Bronchial epithelial cell (primary cell): ENCODE results near the gene PLCG2. TPM values are rescaled to one million over a fixed set of nuclear protein-coding genes. Genes with fewer than 3 reads are reported as not detected.

Experiments
- DNase-seq: peaks from one replicate; pipeline ENCODE4 v3.0.0-alpha.2; 2010; ENCODE audit warnings: low read depth
- FAIRE-seq: peaks from 2 replicates; lab custom pipeline; 2011; peaks lifted over from hg19 to GRCh38; lab: Jason Lieb, UNC
- H3K27me3 ChIP-seq: 2 replicates; pipeline ENCODE4 v1.5.1; 2011; ENCODE audit warnings: low read length; ENCODE audit not compliant: control insufficient read depth, insufficient read depth
- H3K36me3 ChIP-seq: 2 replicates; pipeline ENCODE4 v1.5.1; 2011; ENCODE audit warnings: low read length; ENCODE audit not compliant: control insufficient read depth, insufficient read depth
- H3K4me3 ChIP-seq: 2 replicates; pipeline ENCODE4 v1.5.1; 2011; ENCODE audit warnings: mild to moderate bottlenecking, low read depth, low read length, control low read depth
- CTCF ChIP-seq: IDR thresholded peaks from 2 replicates; pipeline ENCODE4 v1.5.1; 2011; ENCODE audit warnings: mild to moderate bottlenecking, moderate library complexity, low read length, control low read depth, inconsistent platforms; ENCODE audit not compliant: insufficient read depth, severe bottlenecking
- total RNA-seq: library from RNA; depleted of rRNA; stranded (reverse); fragments of >200 nt; gene quantifications from 2 replicates; pipeline ENCODE4 v1.2.1, GENCODE V29; 2014

PLCG2 gene
- total RNA-seq, 1 donor from 2014 or later, result 1.8 TPM

- Histone ChIP-seq H3K36me3 (no peaks in the 10 kb centered on the region), H3K27me3 (no peaks in the 10 kb centered on the region), H3K4me3 (no peak overlapping the region)
- DNase-seq (no peak), FAIRE-seq (no peak)
- TF ChIP-seq CTCF, result no peak
Observed at GRCh38 chr16:81951564-81951963, 172.5 kb downstream of the PLCG2 start.

GRCh38 chr16:81956213-81956948, 177.3 kb downstream of the PLCG2 start:
- no peak for TF ChIP-seq CTCF
- no peak for FAIRE-seq
- H3K36me3 ChIP-seq, result no peaks in the 10 kb centered on the region
- H3K27me3 ChIP-seq, result no peaks in the 10 kb centered on the region
- H3K4me3 ChIP-seq, result no peak overlapping the region
- peak; percentile 64 for DNase-seq

GRCh38 chr16:81964808-81965207, 185.7 kb downstream of the PLCG2 start:
- Histone ChIP-seq H3K27me3 (no peaks in the 10 kb centered on the region), H3K36me3 (no peaks in the 10 kb centered on the region), H3K4me3 (no peak overlapping the region)
- TF ChIP-seq CTCF, result no peak
- DNase-seq (no peak), FAIRE-seq (no peak)

- TF ChIP-seq CTCF, result no peak
- FAIRE-seq, result no peak
- Histone ChIP-seq H3K4me3 (no peak overlapping the region), H3K27me3 (no peaks in the 10 kb centered on the region), H3K36me3 (no peaks in the 10 kb centered on the region)
- no peak for DNase-seq
Observed at GRCh38 chr16:81967358-81967757, 188.3 kb downstream of the PLCG2 start.

DNA sequence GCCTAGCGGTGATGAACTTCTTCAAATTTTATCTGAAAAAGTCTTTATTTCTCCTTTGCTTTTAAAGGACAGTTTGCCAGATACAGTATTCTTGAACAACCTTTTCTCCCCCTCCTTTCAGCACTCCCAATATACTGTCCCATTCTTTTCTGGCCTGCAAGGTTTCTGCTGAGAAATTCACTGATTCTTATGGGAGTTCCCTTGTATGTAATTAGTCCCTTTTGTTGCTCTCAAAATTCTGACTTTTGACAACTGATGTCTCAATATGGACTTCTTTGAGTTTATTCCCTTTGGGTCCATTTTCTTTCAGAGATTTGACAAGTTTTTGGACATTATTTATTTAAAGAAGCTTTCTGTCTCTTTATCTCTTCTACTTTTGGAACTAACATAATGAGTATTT, 192.8 kb downstream of the PLCG2 start:
- FAIRE-seq (no peak), DNase-seq (no peak)
- TF ChIP-seq CTCF, result no peak
- no peaks in the 10 kb centered on the region for H3K36me3 ChIP-seq
- no peak overlapping the region for H3K4me3 ChIP-seq
- H3K27me3 ChIP-seq, result no peaks in the 10 kb centered on the region

DNA sequence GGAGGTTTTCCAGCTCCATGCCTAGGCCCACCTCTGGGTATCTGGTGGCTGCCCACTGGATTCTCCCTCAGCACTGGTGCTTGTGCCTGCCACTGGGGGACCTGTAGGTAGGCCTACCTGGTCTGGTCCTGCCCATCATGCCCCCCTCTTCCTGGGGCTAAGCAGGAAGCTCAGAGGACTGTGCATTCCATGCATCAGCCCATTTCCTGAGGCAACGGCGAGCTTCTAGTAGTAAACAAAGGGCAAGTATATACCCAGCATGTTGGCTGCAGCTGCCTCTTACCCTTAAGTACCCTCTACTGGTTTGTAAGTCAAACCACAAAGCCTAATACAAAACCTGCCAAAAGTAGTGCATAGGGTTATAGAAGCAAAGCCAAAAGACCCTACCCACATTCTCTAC, 194.6 kb downstream of the PLCG2 start:
- Histone ChIP-seq H3K36me3 (no peaks in the 10 kb centered on the region), H3K4me3 (no peak overlapping the region), H3K27me3 (no peaks in the 10 kb centered on the region)
- TF ChIP-seq CTCF, result no peak
- DNase-seq (peak; percentile 16), FAIRE-seq (no peak)
